ENCODE results near the gene AP3S1. TPM values are rescaled to one million over a fixed set of nuclear protein-coding genes. Genes with fewer than 3 reads are reported as not detected.

AP3S1 gene
- polyA plus RNA-seq, 2 of the 4 experiments (the other 2 are of a cell fraction) = 75.7 to 103 TPM

- ChIA-PET POLR2A (no interaction called here), CTCF (interaction anchor here (1.5 kb wide), 1 partner anchor 19 kb away, joined by 3 read pairs; no protein-coding TSS in a partner anchor)
- Histone ChIP-seq H3K4me2 (peak overlapping the region; percentile 51), H3K9me3 (peaks cover 5% of the 10 kb centered on the region; the same call in 1 of the 3 replicates), H3K4me3 (no peak overlapping the region), H3K4me1 (peaks cover 28% of the 10 kb centered on the region), H3K27ac (no peak overlapping the region)
- no peak for FAIRE-seq
- DNase-seq (ENCODE audit: low read depth in 1 of 2, low spot score in 1 of 2) = peak in 1 of 2 experiments; percentile 43
- 52% methylated on average over 2 of the region's 2 CpGs for WGBS (ENCODE audit: missing lambda C conversion rate)
- peak in 1 of 2 experiments; percentile 66; a peak in 3 of 6 replicates for ATAC-seq
- TF ChIP-seq TP53 (CRISPR knock-in tag; IDR thresholded peaks at IDR 0.05) = no peak
- TF ChIP-seq CEBPB (IDR thresholded peaks at IDR 0.05) = peak; percentile 7 to 60; a peak in 2 of 4 replicates
- no peak for TF ChIP-seq EHF (CRISPR knock-in tag; IDR thresholded peaks at IDR 0.05)
Observed at GRCh38 chr5:115857626-115858349, 16.1 kb downstream of the AP3S1 start.

GRCh38 chr5:115858396-115858795 lies 16.7 kb downstream of the AP3S1 start:
- WGBS (ENCODE audit: missing lambda C conversion rate) = 85% methylated on average over 3 of the region's 3 CpGs
- ChIA-PET CTCF (interaction anchor here (1.5 kb wide), 1 partner anchor 20 kb away, joined by 3 read pairs; no protein-coding TSS in a partner anchor), POLR2A (no interaction called here)
- no peak overlapping the region; a peak in 1 of 6 replicates for H3K27ac ChIP-seq
- DNase-seq (ENCODE audit: low read depth in 1 of 2, low spot score in 1 of 2) (no peak), ATAC-seq (no peak), FAIRE-seq (no peak)
- peak overlapping the region; percentile 51 for H3K4me2 ChIP-seq
- TF ChIP-seq POLR2A (IDR thresholded peaks at IDR 0.05; ENCODE audit: low read length) = no peak
- TF ChIP-seq FOSB (CRISPR knock-in tag; IDR thresholded peaks at IDR 0.05) = no peak
- TF ChIP-seq GATA3 (IDR thresholded peaks at IDR 0.05; ENCODE audit: borderline replicate concordance) = no peak
- TF ChIP-seq ESRRA (IDR thresholded peaks at IDR 0.05; ENCODE audit: borderline replicate concordance, low read length) = no peak
- no peak for TF ChIP-seq ATOH8 (CRISPR knock-in tag; IDR thresholded peaks at IDR 0.05; ENCODE audit: low read depth)
- TF ChIP-seq USF2 (IDR thresholded peaks at IDR 0.05) = no peak
- TF ChIP-seq EHMT2 (IDR thresholded peaks at IDR 0.05; ENCODE audit: low read depth) = no peak
- no peak for TF ChIP-seq CEBPB (IDR thresholded peaks at IDR 0.05)
- no peak for TF ChIP-seq HDAC2 (IDR thresholded peaks at IDR 0.05)
- H3K9me3 ChIP-seq = peaks cover 7% of the 10 kb centered on the region; the same call in 2 of the 3 replicates
- peaks cover 28% of the 10 kb centered on the region for H3K4me1 ChIP-seq
- H3K4me3 ChIP-seq = no peak overlapping the region

GRCh38 chr5:115859378-115859777 lies 17.6 kb downstream of the AP3S1 start:
- no peak overlapping the region for H3K4me2 ChIP-seq
- no peak for ATAC-seq
- ChIA-PET POLR2A (no interaction called here), CTCF (interaction anchor here (1.5 kb wide), 1 partner anchor 21 kb away, joined by 3 read pairs; no protein-coding TSS in a partner anchor)
- H3K4me3 ChIP-seq = no peak overlapping the region
- no peak for FAIRE-seq
- H3K9me3 ChIP-seq = peaks cover 11% of the 10 kb centered on the region; the same call in 2 of the 3 replicates
- no peak for TF ChIP-seq E2F6 (IDR thresholded peaks at IDR 0.05; ENCODE audit: borderline replicate concordance, low read depth)
- TF ChIP-seq MAZ (IDR thresholded peaks at IDR 0.05; ENCODE audit: borderline replicate concordance, low read depth, low read length) = no peak
- TF ChIP-seq CHD4 (IDR thresholded peaks at IDR 0.05; ENCODE audit: borderline replicate concordance) = no peak
- no peak for TF ChIP-seq ATOH8 (CRISPR knock-in tag; IDR thresholded peaks at IDR 0.05; ENCODE audit: low read depth)
- TF ChIP-seq GATA3 (IDR thresholded peaks at IDR 0.05; ENCODE audit: borderline replicate concordance) = no peak
- no peak for TF ChIP-seq HEYL (CRISPR knock-in tag; IDR thresholded peaks at IDR 0.05)
- TF ChIP-seq HMGXB4 (CRISPR knock-in tag; IDR thresholded peaks at IDR 0.05; ENCODE audit: borderline replicate concordance) = no peak
- no peak for TF ChIP-seq CBX8 (IDR thresholded peaks at IDR 0.05)
- TF ChIP-seq POLR2A (IDR thresholded peaks at IDR 0.05; ENCODE audit: low read length) = no peak
- TF ChIP-seq HOXB5 (CRISPR knock-in tag; IDR thresholded peaks at IDR 0.05) = no peak
- no peak for TF ChIP-seq FOXS1 (CRISPR knock-in tag; IDR thresholded peaks at IDR 0.05)
- TF ChIP-seq ZSCAN20 (CRISPR knock-in tag; IDR thresholded peaks at IDR 0.05) = no peak
- TF ChIP-seq ZNF302 (CRISPR knock-in tag; IDR thresholded peaks at IDR 0.05) = no peak
- no peak for TF ChIP-seq JUN (IDR thresholded peaks at IDR 0.05)
- TF ChIP-seq POLR2AphosphoS2 (conservative IDR thresholded peaks at IDR 0.05; ENCODE audit: low read length) = no peak
- no peak for TF ChIP-seq PBX3 (IDR thresholded peaks at IDR 0.05)
- H3K27ac ChIP-seq = no peak overlapping the region
- DNase-seq (ENCODE audit: low read depth in 1 of 2, low spot score in 1 of 2) = no peak
- H3K4me1 ChIP-seq = peaks cover 28% of the 10 kb centered on the region

Measured in A549 (cell line).